HG03520 (cell line): ENCODE data around the gene LMLN.
"Not testable (repeated sequence)": the region's sequence is repeated elsewhere in the genome, so short reads cannot be mapped to it uniquely, and the experiment has no call there.

Experiments used
- ATAC-seq: cut with Tn5 transposase; IDR thresholded peaks from one replicate; pipeline ENCODE4 v1.9.1; 2021; ENCODE audit warnings: mild to moderate bottlenecking, moderate library complexity; ENCODE audit not compliant: unreplicated experiment

The LMLN gene

DNA sequence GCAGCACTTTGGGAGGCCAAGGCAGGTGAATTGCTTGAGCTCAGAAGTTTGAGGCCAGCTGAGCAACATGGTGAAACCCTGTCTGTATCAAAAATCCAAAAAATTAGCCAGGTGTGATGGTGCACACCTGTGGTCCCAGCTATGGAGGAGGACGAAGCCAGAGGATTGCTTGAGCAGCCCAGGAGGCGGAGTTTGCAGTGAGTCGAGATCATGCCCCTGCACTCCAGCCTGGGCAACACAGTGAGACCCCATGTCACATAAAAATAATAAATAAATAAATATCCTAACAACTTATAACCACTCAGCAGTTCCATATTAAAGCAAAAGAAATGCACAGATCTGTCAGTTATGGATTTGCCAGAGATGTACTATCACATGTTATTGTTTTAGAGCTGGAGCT is 62.6 kb downstream of the LMLN start:
- no peak for ATAC-seq

- no peak for ATAC-seq
These were observed 65.6 kb downstream of the LMLN start for GRCh38 chr3:198025644-198026043.

DNA sequence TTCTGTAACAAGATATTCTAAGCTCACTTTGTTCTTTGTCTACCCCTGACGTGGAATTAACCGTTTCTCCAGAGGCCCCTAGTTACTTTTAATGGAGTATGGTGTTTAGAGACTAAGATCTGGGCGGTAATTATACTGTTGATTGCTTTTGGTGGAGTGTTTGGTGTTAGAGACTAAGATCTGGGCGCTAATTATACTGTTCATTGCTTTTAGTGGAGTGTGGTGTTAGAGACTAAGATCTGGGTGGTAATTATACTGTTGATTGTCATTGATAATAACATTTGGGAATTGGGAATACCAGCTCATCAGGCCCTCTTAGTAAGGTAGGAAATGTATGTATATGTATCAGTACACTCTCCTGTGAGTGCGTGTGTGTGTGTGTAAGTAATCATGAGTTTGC is 66.6 kb downstream of the LMLN start:
- ATAC-seq: no peak

DNA sequence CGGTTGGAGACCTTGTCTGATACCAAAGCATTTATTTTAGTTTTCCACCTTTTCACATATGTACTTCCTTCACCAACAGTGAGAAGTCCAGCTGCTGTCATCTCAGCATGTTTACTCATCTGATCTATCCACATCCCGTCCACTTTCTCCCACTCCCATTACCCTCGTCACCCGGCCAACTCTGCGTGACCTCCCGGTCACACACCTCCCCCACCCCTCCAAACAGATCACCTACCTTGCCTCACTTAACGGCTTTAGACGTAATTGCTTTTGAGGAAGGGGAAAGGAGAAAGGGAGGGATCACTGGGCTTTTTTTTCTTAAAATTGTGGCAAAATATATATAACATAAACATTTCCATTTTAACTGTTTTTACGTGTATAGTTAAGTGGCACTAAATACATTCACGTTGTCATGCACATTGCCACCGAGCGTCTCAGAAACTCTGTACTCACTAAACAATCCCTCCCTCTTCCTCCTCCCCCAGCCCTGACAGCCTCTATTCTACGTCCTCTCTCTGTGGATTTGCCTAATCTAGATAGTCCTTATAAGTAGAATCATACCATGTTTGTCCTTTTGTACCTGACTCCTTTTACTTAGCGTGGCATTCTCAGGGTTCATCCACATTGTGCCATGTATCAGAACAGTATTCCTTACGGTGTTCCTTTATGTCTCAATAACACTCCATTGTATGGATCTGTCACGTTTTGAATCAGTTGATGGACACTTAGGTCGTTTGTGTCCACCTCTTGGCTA is 67.2 kb downstream of the LMLN start:
- no peak for ATAC-seq

GRCh38 chr3:198027799-198028390 is 67.9 kb downstream of the LMLN start:
- ATAC-seq: no peak

- no peak for ATAC-seq
These were observed 68.7 kb downstream of the LMLN start for GRCh38 chr3:198028718-198029117.

GRCh38 chr3:198030125-198030524 is 70.1 kb downstream of the LMLN start:
- ATAC-seq: no peak

DNA sequence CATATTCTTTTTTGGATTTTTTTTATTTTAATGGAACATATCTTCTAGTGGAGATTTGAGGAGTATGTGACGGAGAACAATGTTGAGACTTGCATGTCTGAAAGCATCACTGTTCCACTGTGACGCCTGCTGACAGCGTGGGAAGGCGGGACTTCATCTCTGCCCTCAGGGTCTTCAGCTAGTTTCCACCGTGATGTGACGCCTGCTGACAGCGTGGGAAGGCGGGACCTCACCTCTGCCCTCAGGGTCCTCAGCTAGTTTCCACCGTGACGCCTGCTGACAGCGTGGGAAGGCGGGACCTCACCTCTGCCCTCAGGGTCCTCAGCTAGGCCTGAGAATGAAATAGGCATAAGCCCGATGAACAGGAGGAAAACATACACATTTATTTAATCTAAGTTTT is 70.7 kb downstream of the LMLN start:
- ATAC-seq: no peak

DNA sequence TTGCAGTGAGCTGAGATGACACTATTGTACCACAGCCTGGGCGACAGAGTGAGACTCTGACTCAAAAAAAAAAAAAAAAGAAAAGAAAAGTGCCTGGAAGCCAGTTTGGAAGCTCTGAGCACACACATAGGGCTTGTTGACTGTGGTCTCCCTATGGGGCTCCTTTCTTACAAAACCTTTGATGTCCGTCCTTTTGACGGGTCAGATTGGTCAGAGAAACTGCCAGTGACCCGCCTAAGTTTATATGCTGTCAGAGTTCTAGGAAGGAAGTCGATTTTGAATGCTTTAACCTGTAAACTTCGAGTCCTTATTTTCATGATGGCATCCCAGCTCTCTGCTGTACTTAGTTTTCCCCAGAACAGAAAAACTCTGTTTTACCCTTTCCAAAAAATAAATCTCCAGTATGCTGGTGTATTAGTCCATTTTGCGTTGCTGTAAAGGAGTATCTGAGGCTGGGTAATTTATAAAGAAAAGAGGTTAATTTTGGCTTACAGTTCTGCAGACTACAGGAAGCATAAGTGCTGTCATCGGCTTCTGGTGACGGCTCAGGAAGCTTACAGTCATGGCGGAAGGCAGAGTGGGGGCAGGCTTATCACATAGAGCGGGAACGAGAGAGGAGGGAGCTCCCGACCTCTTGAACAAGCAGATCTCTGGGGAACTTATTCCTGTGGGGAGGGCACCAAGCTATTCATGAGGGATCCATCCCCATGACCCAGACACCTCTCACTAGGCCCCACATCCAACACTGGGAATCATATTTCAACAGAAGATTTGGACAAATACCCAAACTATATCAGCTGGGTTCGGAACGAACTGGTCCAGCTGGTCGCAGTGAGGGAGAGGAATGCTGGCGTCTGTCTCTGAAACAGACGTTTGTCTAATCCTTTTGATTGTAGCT is 72.3 kb downstream of the LMLN start:
- ATAC-seq: no peak

- no peak for ATAC-seq
These were observed 83.1 kb downstream of the LMLN start for GRCh38 chr3:198043119-198043518.

- ATAC-seq: no peak
These were observed 86.3 kb downstream of the LMLN start for GRCh38 chr3:198046120-198046857.

DNA sequence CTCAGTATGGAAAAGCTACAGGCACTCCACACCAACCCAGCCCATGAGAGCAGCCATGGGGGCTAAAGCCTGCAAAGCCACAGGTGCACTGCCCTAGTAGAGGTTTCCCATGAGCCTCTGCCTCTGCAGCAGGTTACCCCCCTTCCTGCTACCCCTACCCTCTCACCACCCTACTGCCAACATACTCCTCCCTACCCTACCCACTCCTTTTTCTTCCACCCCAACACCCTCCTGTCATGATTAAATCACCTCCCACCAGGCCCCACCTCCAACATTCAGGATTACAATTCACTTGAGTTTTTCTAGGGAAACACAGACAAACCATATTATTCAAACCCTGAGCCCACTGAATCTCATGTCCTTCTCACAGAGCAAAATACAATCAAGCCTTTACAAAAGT is 88.4 kb downstream of the LMLN start:
- no peak for ATAC-seq

DNA sequence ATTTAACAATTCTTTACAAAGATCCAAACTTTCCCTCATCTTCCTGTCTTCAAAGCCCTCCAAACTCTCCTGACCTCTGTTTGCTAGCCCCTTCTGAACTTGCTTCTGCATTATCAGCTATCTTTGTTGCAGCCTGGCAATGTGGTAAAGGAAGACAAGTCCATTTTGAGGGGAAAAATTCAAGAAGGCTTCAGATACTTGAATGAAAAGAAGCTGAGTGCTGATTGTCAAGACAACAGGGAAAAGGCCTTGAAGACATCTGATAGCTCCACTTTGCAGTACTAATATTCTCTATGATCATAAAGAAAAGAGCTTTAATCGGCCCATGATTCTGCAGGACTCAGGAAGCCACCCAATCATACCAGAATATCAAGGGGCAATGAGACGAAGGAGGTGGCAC is 91.8 kb downstream of the LMLN start:
- no peak for ATAC-seq

- ATAC-seq: not testable (repeated sequence)
These were observed 93.4 kb downstream of the LMLN start for GRCh38 chr3:198053462-198053861.

GRCh38 chr3:198061119-198062067 is 101.4 kb downstream of the LMLN start:
- ATAC-seq: no peak

DNA sequence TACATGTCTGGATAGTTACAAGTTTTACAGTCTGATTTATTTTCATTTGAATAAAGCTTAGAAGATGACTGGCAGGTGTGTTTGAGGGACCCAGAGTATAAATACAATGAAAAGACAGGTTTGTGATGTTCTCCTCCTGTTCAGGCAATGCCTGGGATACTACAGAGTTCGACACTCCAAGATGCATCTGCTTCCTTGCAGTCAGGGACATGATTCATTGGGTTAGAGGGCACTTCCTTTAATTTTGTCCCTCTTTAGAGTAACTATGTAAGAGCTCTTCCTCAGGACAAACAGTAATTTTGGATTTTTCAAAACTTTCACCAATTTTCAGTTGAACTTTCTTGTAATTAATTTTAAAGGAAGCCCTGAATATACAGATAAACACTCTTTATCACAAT is 102.0 kb downstream of the LMLN start:
- ATAC-seq: no peak

- ATAC-seq: no peak
These were observed 104.4 kb downstream of the LMLN start for GRCh38 chr3:198064420-198064819.

DNA sequence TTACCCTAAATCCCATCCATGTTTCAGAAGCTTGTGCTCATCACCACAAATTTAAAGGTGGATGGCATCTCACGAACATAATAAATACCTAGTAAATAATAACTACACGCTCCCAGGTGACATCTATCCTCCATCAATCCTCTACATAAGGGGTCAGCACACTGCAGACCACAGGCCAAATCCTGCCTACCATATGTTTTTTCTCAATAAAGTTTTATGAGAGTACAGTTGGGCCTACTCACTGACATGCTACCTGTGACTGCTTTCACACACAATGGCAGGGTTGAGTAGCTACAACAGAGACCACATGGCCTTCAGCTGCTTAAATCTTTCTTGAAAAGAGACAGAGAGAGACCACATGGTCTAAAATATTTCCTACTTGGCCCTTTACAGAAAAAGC is 105.9 kb downstream of the LMLN start:
- ATAC-seq: no peak

DNA sequence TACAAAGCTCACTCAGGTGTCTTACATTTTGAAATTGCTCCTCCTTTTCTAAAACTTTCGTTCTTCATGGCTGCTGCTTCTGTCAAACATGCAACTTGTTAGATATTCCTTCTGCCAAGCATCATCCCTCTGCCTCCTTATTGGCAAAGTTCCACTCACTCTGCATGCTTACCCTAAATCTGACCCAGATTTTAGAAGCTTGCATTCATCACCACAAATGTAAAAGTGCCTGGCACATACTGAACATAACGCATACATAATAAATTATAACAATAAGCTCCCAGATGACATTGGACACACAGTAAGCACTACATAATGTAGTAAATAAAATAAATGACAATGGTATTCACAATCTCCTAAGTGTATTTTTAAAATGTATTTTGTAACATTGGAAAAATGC is 107.4 kb downstream of the LMLN start:
- ATAC-seq: no peak

- ATAC-seq: no peak
These were observed 110.9 kb downstream of the LMLN start for GRCh38 chr3:198070871-198071270.
